Measurements from ENCODE around the gene ATXN1.
A peak's percentile ranks its signal among the peaks of the same experiment; 100 is the strongest.

The ATXN1 gene

DNA sequence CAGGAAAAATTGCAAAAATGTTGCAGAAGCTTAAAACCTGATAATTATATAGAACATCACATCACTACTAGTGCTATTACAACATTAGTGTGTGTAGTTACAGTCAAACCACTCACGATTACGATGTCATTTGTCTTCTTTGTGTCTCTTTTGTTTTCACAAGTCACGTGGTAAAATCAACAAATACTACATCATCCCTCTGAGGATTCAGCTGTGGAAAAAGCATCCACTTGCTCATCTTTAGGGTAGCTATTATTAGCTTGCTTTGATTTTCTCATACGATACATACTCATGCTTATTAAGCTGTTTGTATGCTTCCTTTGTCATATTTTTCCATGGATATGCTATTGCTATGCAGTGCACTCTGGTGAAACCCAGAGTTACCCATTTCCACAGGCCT, 22.2 kb upstream of the ATXN1 start:
- no peak for DNase-seq (ENCODE audit: low read depth)

DNA sequence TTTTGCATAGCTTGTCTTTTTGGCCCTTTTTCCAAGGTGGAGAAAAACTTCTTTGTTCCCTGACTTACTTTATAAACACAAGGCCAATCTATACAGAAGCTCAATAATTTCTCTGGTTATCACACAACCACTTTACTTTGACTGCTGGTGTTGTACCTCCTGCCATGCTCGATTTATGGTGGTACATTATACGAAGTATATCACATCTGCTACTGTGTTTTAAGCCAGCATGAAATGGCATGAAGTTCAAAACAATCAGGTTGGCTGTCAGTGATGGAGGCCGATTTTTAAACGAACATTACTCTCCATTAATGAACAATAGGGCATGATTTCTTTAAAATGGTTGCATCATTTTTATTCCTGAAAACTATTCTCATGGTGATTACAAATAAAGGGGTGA, 21.0 kb upstream of the ATXN1 start:
- DNase-seq (ENCODE audit: low read depth): no peak

DNA sequence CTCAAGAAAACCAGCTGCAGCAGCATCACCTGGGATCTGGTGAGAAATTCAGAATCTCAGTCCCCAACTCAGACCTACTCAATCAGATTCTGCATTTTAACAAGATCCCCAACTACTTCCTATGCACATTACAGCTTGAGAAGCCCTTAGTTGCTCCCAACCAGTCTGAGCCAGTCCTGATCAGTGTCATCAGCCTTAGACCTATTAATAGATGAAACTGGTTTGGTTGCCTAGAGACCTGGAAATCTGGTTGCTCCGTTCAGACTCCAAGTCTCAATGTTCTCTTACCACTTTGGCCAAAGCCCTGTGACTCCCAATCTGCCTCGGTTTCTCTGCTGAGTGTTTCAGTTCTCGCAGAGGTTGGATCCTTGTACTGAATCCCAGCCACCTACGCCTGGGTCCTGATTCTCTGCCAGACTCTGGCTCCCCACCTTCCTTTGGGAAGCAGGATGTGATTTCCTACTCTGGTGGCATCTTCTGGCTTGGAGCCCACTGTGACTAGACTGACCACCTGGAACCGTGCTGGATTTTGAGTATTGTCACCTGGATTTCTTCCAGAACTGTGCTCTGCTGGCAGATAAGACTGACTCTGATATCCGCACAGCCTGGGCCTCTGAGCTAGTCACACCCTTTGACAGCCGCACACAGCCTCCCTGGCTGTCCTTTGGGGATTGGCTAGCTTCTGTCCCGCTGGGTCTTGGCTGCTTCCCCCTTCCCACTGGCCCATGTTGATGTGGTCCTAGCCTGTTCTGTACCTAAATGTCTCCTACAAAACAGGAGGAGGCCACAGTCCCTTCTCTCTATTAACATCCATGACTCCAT, 20.3 kb upstream of the ATXN1 start:
- DNase-seq (ENCODE audit: low read depth): no peak

DNA sequence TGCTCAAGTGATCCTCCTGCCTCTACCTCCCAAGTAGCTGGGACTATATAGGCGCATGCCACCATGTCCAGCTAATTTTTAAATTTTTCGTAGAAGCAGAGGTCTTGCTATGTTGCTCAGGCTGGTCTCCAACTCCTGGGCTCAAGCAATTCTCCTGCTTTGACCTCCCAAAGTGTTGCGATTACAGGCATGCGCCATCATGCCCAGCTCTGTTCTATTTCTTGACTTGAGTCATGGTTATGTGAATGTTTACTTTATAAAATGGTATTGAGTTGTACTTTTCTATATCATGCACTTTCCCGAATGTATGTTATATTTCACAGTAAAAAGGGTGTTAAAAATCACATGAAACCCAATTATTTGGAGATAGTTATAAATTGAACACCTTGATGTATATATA, 17.3 kb upstream of the ATXN1 start:
- no peak for DNase-seq (ENCODE audit: low read depth)

DNA sequence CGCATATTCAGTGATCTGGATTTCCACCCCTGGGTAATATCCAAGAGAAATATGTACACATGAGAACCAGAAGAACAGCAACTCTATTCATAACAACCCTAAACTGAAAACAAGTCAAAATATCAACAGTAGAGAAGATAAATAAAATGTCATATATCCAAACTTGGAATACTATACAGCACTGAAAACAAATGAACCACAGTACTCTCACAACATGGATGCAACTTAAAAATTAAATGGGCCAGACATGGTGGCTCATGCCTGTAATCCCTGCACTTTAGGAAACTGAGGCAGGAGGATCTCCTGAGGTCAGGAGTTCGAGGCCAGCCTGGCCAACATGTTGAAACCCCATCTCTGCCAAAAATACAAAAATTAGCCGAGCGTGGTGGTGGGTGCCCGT, 16.5 kb upstream of the ATXN1 start:
- no peak for DNase-seq (ENCODE audit: low read depth)

DNA sequence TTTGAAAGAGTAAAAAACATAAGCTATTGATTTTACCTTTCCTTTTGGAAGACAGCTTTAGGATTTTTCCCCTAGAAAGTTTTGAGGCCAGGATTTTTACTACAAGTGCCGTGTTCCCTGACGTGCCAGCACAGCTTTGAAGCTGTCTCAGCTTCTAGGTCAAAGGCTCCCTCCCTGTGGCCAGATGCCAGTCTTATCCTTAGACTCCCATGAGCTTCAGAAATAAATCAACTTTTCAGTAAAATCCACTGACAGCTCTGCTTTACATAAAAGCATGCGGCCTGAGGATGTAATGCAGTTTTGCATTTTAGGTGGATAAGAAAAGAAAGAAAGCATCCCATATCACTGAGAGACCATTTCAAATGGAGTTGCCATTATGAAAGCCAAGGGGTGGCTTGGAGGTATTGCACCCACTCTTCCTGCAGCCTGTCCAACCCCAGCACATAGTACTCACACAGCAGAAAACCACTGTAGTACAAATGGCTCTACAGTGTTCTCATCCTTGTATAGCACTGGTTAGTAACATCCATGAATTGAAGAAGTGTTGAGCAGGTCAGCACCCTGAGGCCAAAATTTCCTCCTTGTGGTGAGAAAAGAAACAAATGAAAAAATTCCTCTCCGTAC, 15.2 kb upstream of the ATXN1 start:
- no peak for DNase-seq (ENCODE audit: low read depth)

DNA sequence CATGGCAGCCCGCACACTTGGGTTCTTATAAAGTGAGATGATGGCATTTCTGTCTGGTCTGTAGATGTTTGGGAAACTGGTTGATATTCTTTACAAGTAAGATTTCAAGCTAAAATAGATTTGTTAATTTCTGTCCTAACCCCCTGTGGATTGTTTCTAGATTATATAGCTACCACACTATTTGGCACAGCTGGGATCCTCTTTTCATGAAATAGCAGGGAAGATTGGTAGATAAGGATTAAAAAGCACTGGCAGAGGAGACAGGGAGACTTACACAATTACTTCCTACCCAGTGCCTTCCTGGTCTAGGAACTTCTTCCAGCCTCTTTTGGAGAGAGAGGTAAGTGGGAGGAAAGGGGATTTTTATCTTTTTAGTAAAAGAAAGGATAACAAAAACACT, 13.2 kb upstream of the ATXN1 start:
- no peak for DNase-seq (ENCODE audit: low read depth)

DNA sequence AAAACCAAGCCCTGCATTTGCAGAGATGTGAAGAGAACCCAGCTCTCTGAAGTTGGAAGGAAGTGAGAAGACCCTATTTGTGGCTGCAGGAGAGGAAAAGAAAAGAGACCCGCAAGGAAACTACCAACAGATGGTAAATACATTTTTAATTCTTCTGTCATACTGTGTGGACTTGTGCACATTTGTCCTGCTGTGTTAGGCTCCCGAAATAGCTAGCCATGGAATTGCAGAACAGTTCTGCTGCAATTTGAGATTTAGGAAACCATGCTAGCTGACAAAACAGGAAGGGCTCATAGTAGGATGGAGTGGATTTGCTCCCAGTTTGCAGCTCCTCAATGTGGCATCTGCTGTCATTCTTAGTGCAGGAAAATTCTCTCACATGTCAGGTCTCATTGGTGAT, 12.1 kb upstream of the ATXN1 start:
- DNase-seq (ENCODE audit: low read depth): no peak

DNA sequence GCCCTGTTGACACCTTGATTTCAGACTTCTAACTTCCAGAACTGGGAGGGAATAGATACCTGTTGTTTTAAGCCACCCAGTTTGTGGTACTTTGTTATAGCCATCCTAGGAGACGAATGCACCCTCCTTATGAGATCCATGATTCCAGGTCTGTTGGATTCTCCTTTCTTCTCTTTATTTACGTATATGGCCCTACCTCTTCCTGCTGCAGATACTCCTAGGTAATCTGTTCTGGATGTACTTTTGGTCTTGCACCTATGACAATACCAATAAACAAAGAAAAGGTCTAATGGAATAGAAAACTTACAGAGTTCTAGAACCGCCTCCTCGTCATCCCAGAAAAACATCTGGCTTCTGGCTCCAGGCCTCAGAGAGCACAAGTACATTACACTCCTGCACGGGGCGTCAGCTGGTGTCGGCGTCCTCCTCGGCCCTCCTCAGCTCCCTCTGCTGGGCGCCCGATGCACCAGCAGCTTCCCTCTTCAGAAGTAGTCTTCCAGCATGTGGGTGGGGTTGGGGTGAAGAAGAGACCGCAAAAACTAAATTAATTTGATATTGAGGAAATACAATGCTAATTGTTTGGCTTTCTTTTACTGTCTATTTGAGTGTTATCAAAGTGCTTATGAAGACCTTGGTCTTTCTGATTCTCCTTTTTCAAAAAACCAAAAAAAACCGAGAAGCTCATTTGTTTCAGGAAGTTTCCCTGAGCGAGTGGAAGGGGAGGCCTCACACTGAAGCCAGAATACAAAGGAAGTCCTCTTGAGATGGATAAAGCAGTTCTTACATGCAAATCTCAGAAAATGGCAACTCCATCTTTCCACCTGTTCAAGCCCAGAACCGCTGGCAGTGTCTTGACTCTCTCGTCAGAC, 9.7 kb upstream of the ATXN1 start:
- DNase-seq (ENCODE audit: low read depth): peak; percentile 69

DNA sequence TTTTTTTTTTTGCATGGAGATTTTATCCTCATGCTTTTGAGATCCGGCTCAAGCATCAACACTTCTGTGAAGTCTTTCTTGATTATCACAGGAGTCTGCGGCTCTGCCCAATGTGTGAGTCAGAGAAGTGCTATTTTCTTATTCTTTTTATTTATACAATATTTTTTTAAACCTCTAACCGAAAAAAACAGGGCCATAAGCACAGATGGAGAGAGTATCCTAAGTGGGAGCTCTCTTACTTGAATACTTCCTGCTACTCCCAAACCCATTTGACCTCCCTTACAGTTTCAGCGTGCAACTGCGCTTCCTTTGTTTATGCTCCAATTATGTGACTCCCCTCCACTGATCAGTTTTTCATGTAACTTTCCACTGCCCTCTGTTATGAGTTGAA, 8.7 kb upstream of the ATXN1 start:
- no peak for DNase-seq (ENCODE audit: low read depth)

DNA sequence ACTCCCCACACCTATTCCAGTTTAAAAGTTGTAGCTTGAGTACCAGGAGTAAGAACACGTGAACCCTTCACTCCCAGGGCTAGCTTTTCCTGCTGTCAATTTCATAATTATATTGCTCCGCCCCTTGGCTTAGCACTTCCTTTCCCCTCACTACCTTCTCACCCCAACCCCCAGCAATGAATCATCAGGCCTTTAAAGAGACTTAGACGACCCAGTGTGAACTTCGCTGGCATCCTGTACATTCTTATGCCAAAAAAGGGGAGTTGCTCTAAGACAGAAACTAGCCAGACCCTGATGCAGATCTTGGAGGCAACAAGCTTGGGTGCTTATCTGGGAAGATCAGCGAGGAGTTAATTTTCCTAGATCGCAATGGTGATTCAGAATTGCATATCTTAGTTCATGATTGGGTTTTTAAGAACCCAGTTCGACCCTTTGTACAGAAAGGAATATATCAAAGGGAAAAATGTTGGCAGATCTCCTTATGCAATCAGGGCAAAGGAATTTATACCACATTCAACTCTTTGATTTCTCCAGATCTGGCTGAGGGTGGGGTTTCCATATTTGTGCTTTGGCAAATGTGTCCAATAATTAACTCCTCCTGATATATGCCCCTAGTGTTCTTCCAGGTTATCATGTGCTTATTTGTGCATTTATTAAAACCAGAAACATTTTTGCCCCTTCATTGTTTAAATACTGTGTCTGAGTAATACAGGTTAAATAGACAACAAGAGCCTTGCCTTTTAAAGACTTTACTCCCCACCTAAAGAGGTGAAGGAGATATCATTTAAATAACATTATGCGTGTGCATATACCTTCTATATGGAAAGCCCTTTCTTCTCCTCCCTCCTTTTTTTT, 8.1 kb upstream of the ATXN1 start:
- peak; percentile 64 for DNase-seq (ENCODE audit: low read depth)

DNA sequence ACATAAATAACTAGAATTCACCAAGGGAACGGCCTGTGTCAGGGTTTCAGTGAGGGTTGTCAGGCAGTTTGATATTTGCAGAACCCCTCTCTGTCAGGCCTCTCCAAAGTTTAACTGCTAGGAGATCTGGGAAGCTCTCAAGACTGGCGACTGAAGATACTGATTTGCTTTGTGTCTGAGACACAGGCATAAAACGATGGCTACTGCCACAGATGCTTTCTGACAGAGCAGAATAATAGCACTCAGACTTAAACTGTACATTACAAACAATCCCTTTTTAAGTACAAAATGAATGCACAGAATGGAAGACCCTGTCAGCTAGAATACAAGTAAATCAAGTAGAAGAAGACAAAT, 7.2 kb upstream of the ATXN1 start:
- DNase-seq (ENCODE audit: low read depth): no peak

DNA sequence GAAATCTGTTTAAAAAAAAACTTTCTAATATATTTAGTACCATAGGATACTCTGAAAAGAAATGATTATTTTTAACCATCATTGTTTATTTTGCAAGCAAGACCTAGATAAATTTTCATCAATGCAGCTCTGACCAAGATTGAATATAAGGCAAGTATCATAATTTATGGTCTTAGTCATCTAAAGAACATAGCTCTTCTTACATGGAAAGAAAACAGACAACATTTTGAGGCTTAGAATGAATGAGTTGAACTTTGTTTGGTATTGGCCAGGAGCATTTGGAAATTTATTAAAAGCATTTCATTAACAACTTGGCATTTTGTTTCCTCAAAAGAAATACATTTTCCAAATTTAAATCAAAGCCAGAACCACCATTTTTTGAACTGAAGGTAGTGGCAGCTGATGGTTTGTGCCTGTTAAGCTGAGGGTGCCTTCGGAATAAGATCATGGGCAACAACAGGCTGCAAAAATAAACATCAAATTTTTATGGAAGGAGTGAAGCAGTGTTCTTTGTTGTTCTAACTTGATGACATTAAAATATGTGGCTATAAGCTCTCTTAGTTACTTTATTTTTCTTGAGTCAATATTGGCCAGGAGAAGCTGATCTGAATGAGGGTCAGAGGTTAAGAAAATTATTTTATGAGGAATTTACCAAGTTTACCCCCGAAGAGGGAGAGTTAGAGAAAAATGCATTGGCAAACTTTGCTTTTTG, 6.7 kb upstream of the ATXN1 start:
- DNase-seq (ENCODE audit: low read depth): no peak

DNA sequence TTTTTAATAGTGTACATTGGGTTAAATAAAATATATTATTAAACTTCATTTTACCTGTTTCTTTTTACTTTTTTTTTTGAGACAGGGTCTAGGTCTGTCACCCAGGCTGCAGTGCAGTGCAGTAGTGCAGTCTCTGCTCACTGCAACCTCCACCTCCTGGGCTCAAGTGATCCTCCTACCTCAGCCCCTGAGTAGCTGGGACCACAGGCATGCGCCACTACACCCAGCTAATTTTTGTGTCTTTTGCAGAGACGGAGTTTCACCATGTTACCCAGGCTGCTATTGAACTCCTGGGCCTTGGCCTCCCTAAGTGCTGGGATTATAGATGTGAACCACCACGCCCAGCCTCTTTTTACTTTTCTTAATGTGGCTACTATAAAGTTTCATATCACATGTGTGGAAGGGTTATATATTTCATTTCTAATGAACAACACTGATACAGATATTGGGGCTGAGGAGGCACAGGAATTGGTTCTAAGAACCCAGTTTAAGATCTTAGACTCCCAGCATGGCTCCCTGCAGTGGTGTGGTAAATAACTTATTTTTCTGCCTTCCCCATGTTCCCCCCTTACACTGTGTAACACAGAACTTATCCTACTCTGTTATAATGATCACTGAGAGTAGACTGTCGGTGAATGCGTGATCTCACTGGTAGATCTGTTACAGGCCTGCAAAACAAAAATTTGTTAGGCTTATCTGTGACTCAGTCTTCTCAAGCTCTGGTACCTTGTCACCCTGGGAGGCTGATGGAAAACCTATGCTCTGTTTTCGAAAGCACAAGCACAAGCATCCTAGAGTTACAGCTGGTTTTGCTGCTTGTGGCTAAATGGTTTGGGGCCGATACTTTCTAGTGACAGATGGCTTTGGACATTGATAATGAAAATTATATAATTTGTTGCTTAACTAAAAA, 5.8 kb upstream of the ATXN1 start:
- no peak for DNase-seq (ENCODE audit: low read depth)

DNA sequence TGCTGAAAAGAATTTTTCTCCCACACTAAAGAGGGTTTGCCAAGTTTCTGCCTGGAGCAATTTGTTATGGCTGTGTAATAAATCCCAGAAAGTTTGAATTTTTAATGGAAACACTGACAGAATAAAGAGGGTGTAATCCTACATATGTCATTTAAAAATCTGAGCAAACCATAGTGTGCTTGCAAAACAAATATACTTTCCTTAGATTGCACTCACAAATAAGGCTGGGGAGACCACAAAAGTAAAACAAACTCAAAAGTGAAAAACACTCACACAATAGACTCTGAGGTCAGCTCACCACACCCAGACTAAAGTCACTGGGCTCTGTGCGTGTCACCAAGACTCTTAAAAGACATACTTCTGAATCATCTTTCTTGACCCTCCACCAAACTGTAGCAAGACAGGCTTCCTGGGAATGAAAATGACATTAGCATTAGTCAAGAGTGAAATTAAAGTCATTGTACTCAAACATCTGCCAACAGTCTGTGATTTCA, 4.8 kb upstream of the ATXN1 start:
- DNase-seq (ENCODE audit: low read depth): peak; percentile 40

DNA sequence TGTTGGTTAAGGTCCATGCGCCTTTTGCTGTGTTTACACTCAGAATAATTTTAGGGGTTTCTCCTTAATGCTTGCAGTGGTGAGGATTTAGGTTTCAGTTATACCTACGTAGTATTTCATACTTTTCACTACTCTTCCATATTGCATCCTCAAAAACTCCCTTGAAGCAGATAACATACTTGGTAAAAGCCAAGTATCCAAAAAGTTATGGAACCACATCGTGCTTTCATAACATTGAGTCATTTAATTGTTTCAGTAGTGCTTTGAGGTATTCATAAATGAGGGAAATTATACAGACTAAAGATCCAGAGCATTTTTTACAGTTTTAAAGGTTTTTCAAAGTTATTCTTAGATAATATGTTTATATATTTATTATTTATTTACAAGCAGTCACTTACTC, 4.0 kb upstream of the ATXN1 start:
- DNase-seq (ENCODE audit: low read depth): no peak

DNA sequence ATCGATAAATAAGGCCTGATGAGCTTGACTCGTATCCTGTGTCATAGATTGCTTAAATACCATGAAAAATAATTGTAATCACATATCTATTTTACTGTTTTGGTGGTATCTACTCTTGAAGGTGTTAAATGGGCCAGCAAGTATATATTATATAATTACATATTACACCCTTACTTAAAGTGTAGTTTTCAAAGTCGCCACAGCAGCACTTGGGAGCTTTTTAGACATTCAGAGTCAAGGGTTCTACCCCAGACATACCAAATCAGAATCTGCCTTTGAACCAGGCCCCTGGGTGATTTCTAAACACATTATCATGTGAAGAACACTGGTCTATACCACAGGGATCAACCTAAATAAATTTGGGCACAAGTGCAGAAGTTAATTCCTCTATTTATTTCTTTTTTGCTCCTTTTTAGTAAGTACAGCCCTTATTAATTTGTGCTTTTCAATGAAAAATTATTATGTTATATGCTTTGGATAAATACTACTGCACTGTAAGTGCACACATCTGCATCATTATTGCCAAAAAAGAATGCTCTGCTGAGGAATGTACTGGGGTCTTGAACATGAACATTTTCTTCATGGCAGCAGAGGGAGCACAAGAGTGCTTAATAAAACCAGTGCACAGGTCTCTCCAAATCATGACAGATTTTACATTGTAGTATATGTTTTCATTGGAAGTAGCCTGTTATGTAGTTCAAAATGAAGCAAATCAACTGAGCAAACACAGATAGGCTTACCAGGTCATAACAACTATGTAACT, 3.1 kb upstream of the ATXN1 start:
- no peak for DNase-seq (ENCODE audit: low read depth)

DNA sequence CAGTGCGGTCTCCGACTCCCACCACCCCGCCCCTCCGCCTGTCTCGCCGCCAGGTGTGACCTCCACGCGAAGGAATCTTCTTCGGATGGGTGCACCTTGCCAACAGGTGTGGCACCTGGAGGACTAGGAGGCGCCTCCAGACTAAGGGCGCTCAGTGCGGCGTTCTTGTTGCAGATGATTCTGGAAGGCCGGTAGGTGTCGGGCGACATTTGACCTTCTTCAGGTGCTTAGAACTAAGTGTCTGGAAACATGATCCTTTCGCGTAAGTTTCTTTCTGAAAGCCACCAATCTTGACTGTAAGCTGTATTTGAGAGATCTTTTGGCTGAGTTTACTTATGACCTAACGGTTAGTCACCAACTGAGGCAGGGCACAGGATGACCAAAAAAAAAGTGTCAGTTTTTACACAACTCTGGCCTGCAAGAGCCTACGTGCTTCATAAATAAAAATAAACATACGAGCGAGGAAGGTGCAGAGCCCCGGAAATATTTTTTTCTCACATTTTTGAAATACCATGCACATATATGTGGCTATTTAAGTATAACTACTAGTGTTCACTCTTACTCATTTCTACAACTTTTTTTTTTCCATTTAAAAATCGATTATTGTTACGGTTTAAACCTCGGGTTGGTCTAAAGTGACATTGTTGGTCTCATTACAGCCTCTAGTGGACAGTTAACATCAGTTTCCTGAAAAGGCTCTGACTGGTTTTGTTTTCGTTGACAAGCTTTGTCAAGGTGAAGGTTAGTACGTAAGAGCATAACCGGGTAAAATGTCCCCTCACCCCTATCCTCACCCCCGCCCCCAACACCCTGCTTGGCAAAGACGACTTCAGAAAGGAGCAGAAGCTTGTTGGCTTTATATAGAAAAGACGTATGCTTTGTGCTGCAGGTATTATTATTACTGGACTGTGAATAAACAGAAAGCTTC, 1.6 kb upstream of the ATXN1 start:
- DNase-seq (ENCODE audit: low read depth): peak; percentile 48

DNA sequence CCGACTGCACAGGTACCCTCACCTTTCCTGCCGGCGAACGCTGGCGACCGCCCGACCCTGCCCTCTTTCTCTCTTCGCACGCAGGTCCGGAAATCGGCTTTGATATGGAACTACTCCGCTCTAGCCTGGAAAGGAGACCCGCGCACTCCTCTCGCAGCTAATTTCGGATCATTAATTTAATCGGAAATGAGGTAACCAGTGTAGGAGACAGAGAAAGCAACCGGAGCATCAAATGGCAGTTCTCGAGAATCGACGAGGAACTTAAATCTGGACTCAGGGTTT, 949 bp upstream of the ATXN1 start:
- DNase-seq (ENCODE audit: low read depth): no peak
